Activated naive CD8-positive, alpha-beta T cell treated with anti-CD3 and anti-CD28 coated beads, Interleukin-2, amount 10 ng/mL, durations not matched to agents 7 days and 5 days (primary cell): ENCODE results near the gene ASB3. TPM values are rescaled to one million over a fixed set of nuclear protein-coding genes. Genes with fewer than 3 reads are reported as not detected.
A peak's percentile ranks its signal among the peaks of the same experiment; 100 is the strongest.
"Not testable (repeated sequence)": the region's sequence is repeated elsewhere in the genome, so short reads cannot be mapped to it uniquely, and the experiment has no call there.

Experiments
- ATAC-seq: fragments of 150-1000 bp; cut with Tn5 transposase; one replicate; pipeline ENCODE4 v1.10.0; 2021; ENCODE audit warnings: low read depth, moderate library complexity
- POLR2A ChIA-PET: fragments of 350-600 bp; sonication (Branson Sonifier 250); formaldehyde crosslinking; loops from one replicate; lab custom pipeline; 2021; ENCODE audit warnings: antibody characterized with exemption; lab: Charles Lee
- DNase-seq: peaks from one replicate; pipeline ENCODE4 v3.0.0; 2021
- H3K27ac Mint-ChIP-seq: one replicate; pipeline ENCODE4 v1.8.0; 2022; ENCODE audit warnings: mild to moderate bottlenecking, mixed read lengths
- H3K27me3 Mint-ChIP-seq: one replicate; pipeline ENCODE4 v1.8.0; 2022; ENCODE audit warnings: mild to moderate bottlenecking, moderate library complexity, mixed read lengths
- H3K36me3 Mint-ChIP-seq: one replicate; pipeline ENCODE4 v1.8.0; 2021; ENCODE audit warnings: mild to moderate bottlenecking, mixed read lengths
- H3K4me1 Mint-ChIP-seq: one replicate; pipeline ENCODE4 v1.8.0; 2021; ENCODE audit warnings: mixed read lengths
- H3K4me3 Mint-ChIP-seq: one replicate; pipeline ENCODE4 v1.8.0; 2022; ENCODE audit warnings: mild to moderate bottlenecking, moderate library complexity, mixed read lengths
- H3K9me3 Mint-ChIP-seq: one replicate; pipeline ENCODE4 v1.8.0; 2021; ENCODE audit warnings: mixed read lengths
- total RNA-seq, 2 experiments: library from RNA; stranded (reverse); gene quantifications; one replicate each; pipeline ENCODE4 v1.2.3, GENCODE V29; 2021

ASB3 gene
- total RNA-seq, 2 experiments from 2014 or later, result 29.8 to 32.1 TPM

GRCh38 chr2:53778536-53779162 lies 8.1 kb downstream of the ASB3 start:
- no peaks in the 10 kb centered on the region for H3K27me3 Mint-ChIP-seq
- ATAC-seq (no peak), DNase-seq (no peak)
- no peak overlapping the region for H3K4me3 Mint-ChIP-seq
- H3K4me1 Mint-ChIP-seq, result peaks cover 18% of the 10 kb centered on the region
- POLR2A ChIA-PET, result no interaction called here
- peaks cover 36% of the 10 kb centered on the region for H3K36me3 Mint-ChIP-seq
- H3K27ac Mint-ChIP-seq, result no peak overlapping the region
- no peaks in the 10 kb centered on the region for H3K9me3 Mint-ChIP-seq

- H3K4me1 Mint-ChIP-seq, result peaks cover 17% of the 10 kb centered on the region
- POLR2A ChIA-PET, result interaction anchor here (0.6 to 1.8 kb wide), 2 partner anchors 9 to 19 kb away, joined by 4 to 11 read pairs; partner anchors contain the start of gene CHAC2
- ATAC-seq (no peak), DNase-seq (no peak)
- no peaks in the 10 kb centered on the region for H3K27me3 Mint-ChIP-seq
- H3K27ac Mint-ChIP-seq, result no peak overlapping the region
- no peak overlapping the region for H3K4me3 Mint-ChIP-seq
- peaks cover 40% of the 10 kb centered on the region for H3K36me3 Mint-ChIP-seq
- no peaks in the 10 kb centered on the region for H3K9me3 Mint-ChIP-seq
Measured at GRCh38 chr2:53777134-53777533, 9.6 kb downstream of the ASB3 start.

- Mint-ChIP-seq H3K9me3 (no peaks in the 10 kb centered on the region), H3K27me3 (no peaks in the 10 kb centered on the region), H3K27ac (no peak overlapping the region), H3K4me1 (peaks cover 30% of the 10 kb centered on the region), H3K4me3 (no peak overlapping the region), H3K36me3 (peaks cover 19% of the 10 kb centered on the region)
- POLR2A ChIA-PET, result interaction anchor here (0.6 to 4.5 kb wide), 2 partner anchors 17 to 22 kb away, joined by 5 to 46 read pairs; partner anchors contain the start of genes ASB3 and ERLEC1
- ATAC-seq, result no peak
- no peak for DNase-seq
Measured at GRCh38 chr2:53770264-53770663, 16.5 kb downstream of the ASB3 start.

- Mint-ChIP-seq H3K27ac (no peak overlapping the region), H3K9me3 (no peaks in the 10 kb centered on the region), H3K4me1 (peaks cover 30% of the 10 kb centered on the region), H3K36me3 (peaks cover 23% of the 10 kb centered on the region), H3K27me3 (no peaks in the 10 kb centered on the region), H3K4me3 (peak overlapping the region; percentile 91)
- DNase-seq, result no peak
- POLR2A ChIA-PET, result interaction anchor here (4.5 kb wide), 1 partner anchor 18 kb away, joined by 46 read pairs; the partner anchor contains the start of genes ASB3 and ERLEC1
- no peak for ATAC-seq
Measured at GRCh38 chr2:53769318-53769945, 17.3 kb downstream of the ASB3 start.

- ATAC-seq (peak; percentile 77), DNase-seq (no peak)
- Mint-ChIP-seq H3K9me3 (no peaks in the 10 kb centered on the region), H3K4me3 (peak overlapping the region; percentile 91), H3K36me3 (peaks cover 21% of the 10 kb centered on the region), H3K4me1 (peaks cover 25% of the 10 kb centered on the region), H3K27me3 (no peaks in the 10 kb centered on the region), H3K27ac (peak overlapping the region; percentile 84)
- POLR2A ChIA-PET, result interaction anchor here (0.9 to 4.5 kb wide), 4 partner anchors 8 to 203 kb away, joined by 5 to 46 read pairs (median 12); partner anchors contain the start of genes ASB3, ERLEC1 and PSME4
Measured at GRCh38 chr2:53768242-53768542, 18.6 kb downstream of the ASB3 start.

GRCh38 chr2:53767405-53768241 lies 19.1 kb downstream of the ASB3 start, which contains the start of gene CHAC2:
Gene CHAC2, plus strand, starts transcription at chr2:53767804. Its CDS starts 83 bp downstream, at chr2:53767887.
- Mint-ChIP-seq H3K9me3 (no peaks in the 10 kb centered on the region), H3K36me3 (peaks cover 20% of the 10 kb centered on the region), H3K4me3 (peak within 1 kb of the TSS; percentile 91), H3K27me3 (no peaks in the 10 kb centered on the region), H3K4me1 (peaks cover 25% of the 10 kb centered on the region), H3K27ac (peak within 1 kb of the TSS; percentile 84)
- peak; percentile 86 for DNase-seq
- ATAC-seq, result peak; percentile 95
- POLR2A ChIA-PET, result interaction anchor here (0.6 to 4.5 kb wide), 7 partner anchors 9 to 948 kb away, joined by 4 to 46 read pairs (median 5); partner anchors contain the start of genes ASB3, ERLEC1 and PSME4

- POLR2A ChIA-PET, result no interaction called here
Measured at GRCh38 chr2:53765767-53766166, 21.0 kb downstream of the ASB3 start.

GRCh38 chr2:53757206-53757605 lies 29.5 kb downstream of the ASB3 start:
- H3K36me3 Mint-ChIP-seq, result peaks cover 26% of the 10 kb centered on the region
- POLR2A ChIA-PET, ATAC-seq, H3K27me3 Mint-ChIP-seq, H3K9me3 Mint-ChIP-seq, H3K4me1 Mint-ChIP-seq, DNase-seq, H3K4me3 Mint-ChIP-seq, H3K27ac Mint-ChIP-seq: not testable (repeated sequence)

More at GRCh38 chr2:53765767-53766166, 21.0 kb downstream of the ASB3 start:
- Mint-ChIP-seq H3K9me3 (no peaks in the 10 kb centered on the region), H3K36me3 (peaks cover 13% of the 10 kb centered on the region), H3K27me3 (no peaks in the 10 kb centered on the region), H3K4me3 (no peak overlapping the region), H3K4me1 (peaks cover 22% of the 10 kb centered on the region), H3K27ac (no peak overlapping the region)
- no peak for DNase-seq
- no peak for ATAC-seq

GRCh38 chr2:53756644-53757043 lies 30.1 kb downstream of the ASB3 start:
- H3K9me3 Mint-ChIP-seq, result no peaks in the 10 kb centered on the region
- POLR2A ChIA-PET, result no interaction called here
- H3K27me3 Mint-ChIP-seq, result no peaks in the 10 kb centered on the region
- H3K36me3 Mint-ChIP-seq, result peaks cover 26% of the 10 kb centered on the region
- no peak overlapping the region for H3K4me3 Mint-ChIP-seq
- no peak for ATAC-seq
- DNase-seq, result no peak
- H3K27ac Mint-ChIP-seq, result no peak overlapping the region
- peaks cover 1% of the 10 kb centered on the region for H3K4me1 Mint-ChIP-seq

GRCh38 chr2:53755121-53755520 lies 31.6 kb downstream of the ASB3 start:
- H3K9me3 Mint-ChIP-seq, result no peaks in the 10 kb centered on the region
- H3K4me1 Mint-ChIP-seq, result peaks cover 1% of the 10 kb centered on the region
- H3K27ac Mint-ChIP-seq, result no peak overlapping the region
- DNase-seq (no peak), ATAC-seq (no peak)
- no peaks in the 10 kb centered on the region for H3K27me3 Mint-ChIP-seq
- POLR2A ChIA-PET, result no interaction called here
- peaks cover 28% of the 10 kb centered on the region for H3K36me3 Mint-ChIP-seq
- no peak overlapping the region for H3K4me3 Mint-ChIP-seq

GRCh38 chr2:53753041-53753440 lies 33.7 kb downstream of the ASB3 start:
- POLR2A ChIA-PET, result no interaction called here
- no peak overlapping the region for H3K27ac Mint-ChIP-seq
- DNase-seq, result no peak

GRCh38 chr2:53752385-53752784 lies 34.4 kb downstream of the ASB3 start:
- POLR2A ChIA-PET, result no interaction called here

More at GRCh38 chr2:53753041-53753440, 33.7 kb downstream of the ASB3 start:
- peaks cover 1% of the 10 kb centered on the region for H3K4me1 Mint-ChIP-seq
- ATAC-seq, result no peak
- H3K4me3 Mint-ChIP-seq, result no peak overlapping the region
- no peaks in the 10 kb centered on the region for H3K27me3 Mint-ChIP-seq
- H3K9me3 Mint-ChIP-seq, result no peaks in the 10 kb centered on the region
- H3K36me3 Mint-ChIP-seq, result peaks cover 33% of the 10 kb centered on the region

GRCh38 chr2:53751728-53752127 lies 35.0 kb downstream of the ASB3 start:
- Mint-ChIP-seq H3K4me1 (peaks cover 1% of the 10 kb centered on the region), H3K27ac (no peak overlapping the region), H3K4me3 (no peak overlapping the region), H3K27me3 (no peaks in the 10 kb centered on the region), H3K9me3 (no peaks in the 10 kb centered on the region), H3K36me3 (peaks cover 30% of the 10 kb centered on the region)
- DNase-seq, result no peak
- ATAC-seq, result no peak
- POLR2A ChIA-PET, result no interaction called here

More at GRCh38 chr2:53752385-53752784, 34.4 kb downstream of the ASB3 start:
- peaks cover 1% of the 10 kb centered on the region for H3K4me1 Mint-ChIP-seq
- no peak overlapping the region for H3K27ac Mint-ChIP-seq
- H3K4me3 Mint-ChIP-seq, result no peak overlapping the region
- H3K27me3 Mint-ChIP-seq, result no peaks in the 10 kb centered on the region
- no peaks in the 10 kb centered on the region for H3K9me3 Mint-ChIP-seq
- DNase-seq (no peak), ATAC-seq (no peak)
- H3K36me3 Mint-ChIP-seq, result peaks cover 34% of the 10 kb centered on the region
